Tibial artery (tissue), 4 donors: ENCODE data around the gene CACTIN.
A peak's percentile ranks its signal among the peaks of the same experiment; 100 is the strongest.

Experiments
- DNase-seq, 2 donors: peaks; one replicate each; pipeline ENCODE4 v3.0.0-alpha.2; 2019
- H3K27ac ChIP-seq, 2 donors: fragments of 200-600 bp; sonication (generic) in 1 of 2; 1 replicate in 1 of 2; 2 replicates in 1 of 2; pipeline ENCODE4 v1.5.1; 2018 to 2019; ENCODE audit warnings: mild to moderate bottlenecking in 1 of 2
- H3K27me3 ChIP-seq, 2 donors: fragments of 200-600 bp; sonication (generic) in 1 of 2; one replicate each; pipeline versions ENCODE4 v1.5.1 to v1.6.0; 2016 to 2019
- H3K36me3 ChIP-seq, 3 donors: fragments of 200-600 bp; sonication (generic) in 2 of 3; one replicate each; pipeline ENCODE4 v1.5.1; 2016 to 2019; ENCODE audit warnings: mild to moderate bottlenecking in 2 of 3
- H3K4me1 ChIP-seq, 4 donors: fragments of 200-600 bp; sonication (generic) in 2 of 4; 1 replicate in 3 of 4; 2 replicates in 1 of 4; pipeline ENCODE4 v1.5.1; 2016 to 2019
- H3K4me3 ChIP-seq, 2 donors: fragments of 200-600 bp; sonication (generic) in 1 of 2; 1 replicate in 1 of 2; 2 replicates in 1 of 2; pipeline ENCODE4 v1.5.1; 2018 to 2019; ENCODE audit warnings: mild to moderate bottlenecking in 2 of 2
- H3K9me3 ChIP-seq, 3 donors: fragments of 200-600 bp; sonication (generic) in 1 of 3; one replicate each; pipeline ENCODE4 v1.5.1; 2016 to 2019
- intact Hi-C: fragments of 100-400 bp; cut with DNase I; formaldehyde crosslinking; loops from one replicate; pipeline ENCODE4 v1.15.0; 2023; ENCODE audit warnings: low total_unique reads
- TF ChIP-seq, protein P1 (sequence below), 2 experiments: fragments of 200-600 bp in 1 of 2; fragments of 450-650 bp in 1 of 2; IDR thresholded peaks; one replicate each; pipeline ENCODE4 v1.5.1; 2017 to 2019; ENCODE audit warnings: antibody characterized with exemption in 2 of 2, mild to moderate bottlenecking in 1 of 2, moderate library complexity in 1 of 2

The CACTIN gene

DNA sequence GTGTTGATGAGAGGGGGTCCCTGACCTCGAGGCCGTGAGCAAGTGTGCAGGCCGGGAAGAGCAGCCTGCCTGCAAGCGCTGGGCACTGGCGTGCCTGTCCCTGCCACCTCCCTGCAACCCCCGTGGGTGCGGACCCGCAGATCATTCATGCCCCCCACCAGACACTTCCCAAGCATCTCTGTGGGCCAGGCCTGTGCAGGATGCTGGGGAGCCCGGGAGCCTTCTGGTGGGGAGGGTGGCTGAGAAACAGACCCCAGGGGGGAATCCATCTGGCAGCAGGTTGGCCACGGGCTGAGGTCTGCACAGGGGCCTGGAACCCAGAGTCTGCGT, 18.4 kb upstream of the CACTIN start:
- Histone ChIP-seq H3K4me1 (peaks cover 0 to 14% (median 4%) of the 10 kb centered on the region in 4 donors), H3K4me3 (no peak overlapping the region), H3K27me3 (no peaks in the 10 kb centered on the region), H3K27ac (peak overlapping the region; percentile 5 to 18), H3K36me3 (peaks cover 38 to 92% (median 82%) of the 10 kb centered on the region in 3 donors), H3K9me3 (no peaks in the 10 kb centered on the region)
- DNase-seq, result no peak
- intact Hi-C loops, result no loop called here
- TF ChIP-seq, protein P1, sequence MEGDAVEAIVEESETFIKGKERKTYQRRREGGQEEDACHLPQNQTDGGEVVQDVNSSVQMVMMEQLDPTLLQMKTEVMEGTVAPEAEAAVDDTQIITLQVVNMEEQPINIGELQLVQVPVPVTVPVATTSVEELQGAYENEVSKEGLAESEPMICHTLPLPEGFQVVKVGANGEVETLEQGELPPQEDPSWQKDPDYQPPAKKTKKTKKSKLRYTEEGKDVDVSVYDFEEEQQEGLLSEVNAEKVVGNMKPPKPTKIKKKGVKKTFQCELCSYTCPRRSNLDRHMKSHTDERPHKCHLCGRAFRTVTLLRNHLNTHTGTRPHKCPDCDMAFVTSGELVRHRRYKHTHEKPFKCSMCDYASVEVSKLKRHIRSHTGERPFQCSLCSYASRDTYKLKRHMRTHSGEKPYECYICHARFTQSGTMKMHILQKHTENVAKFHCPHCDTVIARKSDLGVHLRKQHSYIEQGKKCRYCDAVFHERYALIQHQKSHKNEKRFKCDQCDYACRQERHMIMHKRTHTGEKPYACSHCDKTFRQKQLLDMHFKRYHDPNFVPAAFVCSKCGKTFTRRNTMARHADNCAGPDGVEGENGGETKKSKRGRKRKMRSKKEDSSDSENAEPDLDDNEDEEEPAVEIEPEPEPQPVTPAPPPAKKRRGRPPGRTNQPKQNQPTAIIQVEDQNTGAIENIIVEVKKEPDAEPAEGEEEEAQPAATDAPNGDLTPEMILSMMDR (IDR thresholded peaks at IDR 0.05), result no peak

DNA sequence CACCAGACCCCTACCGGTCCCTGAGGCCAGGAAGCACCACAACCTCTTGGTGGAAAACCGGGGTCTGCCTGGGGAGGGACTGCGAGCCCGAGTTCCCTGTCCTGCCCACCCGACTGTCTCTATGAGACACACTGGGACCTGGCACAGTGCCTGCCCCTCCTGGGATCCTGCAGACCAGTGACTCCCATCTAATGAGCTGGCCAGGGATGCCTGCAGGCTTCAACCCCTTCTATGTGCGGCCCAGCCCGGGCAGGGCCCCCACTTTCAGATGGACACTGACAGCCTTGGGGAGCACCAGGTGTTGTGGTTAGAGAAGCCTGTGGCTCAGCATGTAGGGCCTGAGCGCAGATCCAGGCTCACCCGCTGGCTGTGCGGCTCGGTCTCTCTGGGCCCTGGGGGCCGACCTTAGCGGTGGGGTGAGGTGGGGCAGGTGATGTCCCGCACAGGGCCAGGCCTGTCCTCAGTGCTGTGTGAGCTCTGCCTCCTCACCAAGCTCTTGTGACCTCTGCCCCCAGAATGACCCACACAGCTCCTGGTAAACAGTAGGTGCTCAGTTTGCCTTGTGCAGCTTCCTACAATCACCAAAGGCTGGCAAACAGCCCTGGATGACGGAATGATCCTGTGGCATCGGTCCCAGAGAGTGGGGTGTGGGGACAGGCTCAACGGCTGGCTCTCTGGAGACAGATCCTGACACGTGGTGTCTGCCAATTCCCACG, 17.9 kb upstream of the CACTIN start:
- TF ChIP-seq, protein P1 (IDR thresholded peaks at IDR 0.05), result no peak
- intact Hi-C loops, result no loop called here
- Histone ChIP-seq H3K4me1 (peaks cover 0 to 14% (median 4%) of the 10 kb centered on the region in 4 donors), H3K36me3 (peaks cover 41 to 93% (median 86%) of the 10 kb centered on the region in 3 donors), H3K9me3 (no peaks in the 10 kb centered on the region), H3K27me3 (no peaks in the 10 kb centered on the region), H3K4me3 (no peak overlapping the region), H3K27ac (peak overlapping the region in 1 of 2 donors; percentile 5)
- DNase-seq, result no peak

DNA sequence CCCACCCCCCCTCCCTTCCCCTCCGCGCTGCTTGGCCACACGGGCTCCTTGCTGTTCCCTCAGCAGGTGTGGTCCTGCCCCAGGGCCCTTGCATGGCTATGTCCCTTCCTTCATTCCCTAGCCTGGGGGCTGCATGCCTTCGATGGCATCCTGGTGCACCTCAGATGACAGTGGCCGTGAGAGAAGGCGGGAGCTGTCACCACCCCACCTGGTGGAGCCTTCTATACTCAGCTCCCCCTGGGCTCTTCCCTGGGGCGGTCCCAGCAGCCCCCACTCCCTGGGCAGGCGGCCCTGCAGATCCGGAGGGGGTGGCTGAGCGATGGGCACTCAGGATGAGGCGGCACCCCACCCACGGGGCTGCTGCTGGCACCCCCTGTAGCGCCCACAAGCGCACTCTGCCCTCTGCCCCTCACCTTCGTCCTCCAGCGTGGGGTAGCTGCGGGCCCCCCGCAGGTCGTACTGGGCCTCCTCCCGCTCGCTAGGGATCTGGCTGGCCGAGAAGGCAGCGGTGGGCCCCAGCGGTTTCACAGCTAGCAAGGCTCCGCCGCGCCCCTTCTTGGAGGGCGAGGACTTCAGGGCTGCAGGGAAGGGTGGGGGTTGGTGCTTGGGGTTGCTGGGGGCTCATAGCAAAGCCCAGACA, 17.2 kb upstream of the CACTIN start:
- Histone ChIP-seq H3K27me3 (no peaks in the 10 kb centered on the region), H3K9me3 (no peaks in the 10 kb centered on the region), H3K27ac (no peak overlapping the region), H3K36me3 (peaks cover 48 to 100% (median 93%) of the 10 kb centered on the region in 3 donors), H3K4me3 (no peak overlapping the region), H3K4me1 (peaks cover 0 to 14% (median 4%) of the 10 kb centered on the region in 4 donors)
- TF ChIP-seq, protein P1 (IDR thresholded peaks at IDR 0.05), result no peak
- no peak for DNase-seq
- intact Hi-C loops, result no loop called here

- TF ChIP-seq, protein P1 (IDR thresholded peaks at IDR 0.05), result no peak
- no peak overlapping the region for H3K27ac ChIP-seq
- intact Hi-C loops, result no loop called here
- peaks cover 0 to 14% (median 4%) of the 10 kb centered on the region in 4 donors for H3K4me1 ChIP-seq
- no peak overlapping the region for H3K4me3 ChIP-seq
- H3K36me3 ChIP-seq, result peaks cover 55 to 100% (median 93%) of the 10 kb centered on the region in 3 donors
- H3K9me3 ChIP-seq, result no peaks in the 10 kb centered on the region
- no peaks in the 10 kb centered on the region for H3K27me3 ChIP-seq
- DNase-seq, result no peak
These were observed 16.5 kb upstream of the CACTIN start for GRCh38 chr19:3642987-3643673.

DNA sequence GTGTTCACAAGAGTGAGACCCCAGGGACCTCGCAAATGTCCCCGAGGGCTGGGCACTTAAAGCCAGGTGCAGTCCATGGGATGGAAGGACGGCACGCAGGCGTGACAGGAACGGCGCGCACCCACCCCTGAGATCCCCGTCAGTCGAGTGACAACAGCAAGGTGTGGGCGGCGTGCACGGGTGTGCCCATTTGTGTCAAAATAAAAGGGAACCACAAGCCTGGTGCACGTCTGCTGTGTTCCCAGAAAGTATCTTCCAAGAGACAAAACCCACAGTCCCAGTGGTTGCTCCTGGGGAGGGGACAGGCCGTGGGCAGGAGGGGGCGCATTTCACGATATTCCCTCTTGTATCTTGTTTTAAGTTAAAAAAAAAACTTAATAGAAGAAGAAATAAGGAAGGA, 15.7 kb upstream of the CACTIN start:
- intact Hi-C loops, result no loop called here
- Histone ChIP-seq H3K36me3 (peaks cover 63 to 100% (median 94%) of the 10 kb centered on the region in 3 donors), H3K4me3 (no peak overlapping the region), H3K27me3 (no peaks in the 10 kb centered on the region), H3K9me3 (no peaks in the 10 kb centered on the region), H3K4me1 (peaks cover 0 to 14% (median 4%) of the 10 kb centered on the region in 4 donors), H3K27ac (no peak overlapping the region)
- TF ChIP-seq, protein P1 (IDR thresholded peaks at IDR 0.05), result no peak
- DNase-seq, result no peak
